Measurements from ENCODE around the gene SLC38A10.

SLC38A10 gene

DNA sequence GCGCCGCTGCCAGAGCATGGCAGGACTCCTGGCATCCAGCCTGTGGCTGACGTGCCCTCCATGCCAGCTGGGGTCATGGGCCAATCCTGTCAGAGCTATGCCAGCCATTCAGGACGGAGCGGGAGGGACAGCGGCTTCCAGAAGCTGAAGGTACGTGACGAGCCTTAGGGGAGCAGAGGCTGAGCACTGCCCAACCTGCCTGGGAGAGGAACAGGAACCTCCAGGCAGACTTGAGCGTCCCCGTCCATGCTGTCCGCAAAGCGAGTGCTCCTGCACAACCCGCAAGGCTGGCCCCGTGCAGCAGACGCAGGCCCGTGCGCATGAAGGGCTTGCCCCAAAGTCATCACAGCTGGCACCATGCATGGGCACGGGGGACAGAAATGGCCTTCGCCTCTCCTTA lies 34.5 kb downstream of the SLC38A10 start:
- peaks cover under 1% of the 10 kb centered on the region for H3K4me1 ChIP-seq (ENCODE audit: insufficient read depth, poor library complexity, severe bottlenecking)
- H3K27ac ChIP-seq (ENCODE audit: poor library complexity, severe bottlenecking) = no peak overlapping the region
- DNase-seq (ENCODE audit: low spot score) (no peak), ATAC-seq (ENCODE audit: low read depth) (no peak)
- TF ChIP-seq, protein P1, sequence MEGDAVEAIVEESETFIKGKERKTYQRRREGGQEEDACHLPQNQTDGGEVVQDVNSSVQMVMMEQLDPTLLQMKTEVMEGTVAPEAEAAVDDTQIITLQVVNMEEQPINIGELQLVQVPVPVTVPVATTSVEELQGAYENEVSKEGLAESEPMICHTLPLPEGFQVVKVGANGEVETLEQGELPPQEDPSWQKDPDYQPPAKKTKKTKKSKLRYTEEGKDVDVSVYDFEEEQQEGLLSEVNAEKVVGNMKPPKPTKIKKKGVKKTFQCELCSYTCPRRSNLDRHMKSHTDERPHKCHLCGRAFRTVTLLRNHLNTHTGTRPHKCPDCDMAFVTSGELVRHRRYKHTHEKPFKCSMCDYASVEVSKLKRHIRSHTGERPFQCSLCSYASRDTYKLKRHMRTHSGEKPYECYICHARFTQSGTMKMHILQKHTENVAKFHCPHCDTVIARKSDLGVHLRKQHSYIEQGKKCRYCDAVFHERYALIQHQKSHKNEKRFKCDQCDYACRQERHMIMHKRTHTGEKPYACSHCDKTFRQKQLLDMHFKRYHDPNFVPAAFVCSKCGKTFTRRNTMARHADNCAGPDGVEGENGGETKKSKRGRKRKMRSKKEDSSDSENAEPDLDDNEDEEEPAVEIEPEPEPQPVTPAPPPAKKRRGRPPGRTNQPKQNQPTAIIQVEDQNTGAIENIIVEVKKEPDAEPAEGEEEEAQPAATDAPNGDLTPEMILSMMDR (IDR thresholded peaks at IDR 0.05; ENCODE audit: poor library complexity, severe bottlenecking) = no peak
- no peaks in the 10 kb centered on the region for H3K9me3 ChIP-seq (ENCODE audit: severe bottlenecking)
- H3K36me3 ChIP-seq (ENCODE audit: low read depth) = peaks cover 35% of the 10 kb centered on the region
- H3K4me3 ChIP-seq (ENCODE audit: severe bottlenecking) = no peak overlapping the region
- H3K27me3 ChIP-seq (ENCODE audit: insufficient read depth, poor library complexity, severe bottlenecking) = no peaks in the 10 kb centered on the region

DNA sequence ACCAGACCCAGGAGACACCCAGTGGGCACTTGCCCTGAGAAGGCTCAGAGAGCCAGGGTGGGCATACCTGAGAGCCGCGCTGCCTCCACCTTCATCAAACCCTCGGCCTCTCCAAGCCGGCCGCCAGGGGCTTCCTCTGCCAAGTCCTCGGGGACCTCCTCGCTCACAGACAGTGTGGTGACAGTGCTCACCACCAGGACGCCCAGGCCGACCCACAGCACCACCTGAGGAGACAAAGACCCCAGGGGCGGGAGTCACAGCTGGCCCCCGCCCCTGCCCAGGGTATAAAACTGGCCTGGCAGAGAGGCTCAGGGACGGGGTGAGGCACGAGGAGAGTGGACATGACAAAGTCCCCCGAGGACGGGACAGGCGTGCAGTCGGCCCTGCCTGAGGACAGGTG lies 34.9 kb downstream of the SLC38A10 start:
- Histone ChIP-seq H3K4me3 (ENCODE audit: severe bottlenecking) (no peak overlapping the region), H3K4me1 (ENCODE audit: insufficient read depth, poor library complexity, severe bottlenecking) (peaks cover 6% of the 10 kb centered on the region), H3K9me3 (ENCODE audit: severe bottlenecking) (no peaks in the 10 kb centered on the region), H3K27ac (ENCODE audit: poor library complexity, severe bottlenecking) (no peak overlapping the region), H3K27me3 (ENCODE audit: insufficient read depth, poor library complexity, severe bottlenecking) (no peaks in the 10 kb centered on the region), H3K36me3 (ENCODE audit: low read depth) (peaks cover 30% of the 10 kb centered on the region)
- DNase-seq (ENCODE audit: low spot score) (no peak), ATAC-seq (ENCODE audit: low read depth) (no peak)
- TF ChIP-seq, protein P1 (IDR thresholded peaks at IDR 0.05; ENCODE audit: poor library complexity, severe bottlenecking) = no peak

- H3K9me3 ChIP-seq (ENCODE audit: severe bottlenecking) = no peaks in the 10 kb centered on the region
- H3K4me3 ChIP-seq (ENCODE audit: severe bottlenecking) = no peak overlapping the region
- H3K27ac ChIP-seq (ENCODE audit: poor library complexity, severe bottlenecking) = no peak overlapping the region
- no peaks in the 10 kb centered on the region for H3K27me3 ChIP-seq (ENCODE audit: insufficient read depth, poor library complexity, severe bottlenecking)
- no peak for DNase-seq (ENCODE audit: low spot score)
- no peak for ATAC-seq (ENCODE audit: low read depth)
- H3K36me3 ChIP-seq (ENCODE audit: low read depth) = peaks cover 22% of the 10 kb centered on the region
- TF ChIP-seq, protein P1 (IDR thresholded peaks at IDR 0.05; ENCODE audit: poor library complexity, severe bottlenecking) = no peak
- H3K4me1 ChIP-seq (ENCODE audit: insufficient read depth, poor library complexity, severe bottlenecking) = peaks cover 7% of the 10 kb centered on the region
Measured at GRCh38 chr17:81259058-81259605, 36.0 kb downstream of the SLC38A10 start.

- Histone ChIP-seq H3K36me3 (ENCODE audit: low read depth) (peaks cover 16% of the 10 kb centered on the region), H3K9me3 (ENCODE audit: severe bottlenecking) (no peaks in the 10 kb centered on the region), H3K4me3 (ENCODE audit: severe bottlenecking) (no peak overlapping the region), H3K27me3 (ENCODE audit: insufficient read depth, poor library complexity, severe bottlenecking) (no peaks in the 10 kb centered on the region), H3K27ac (ENCODE audit: poor library complexity, severe bottlenecking) (no peak overlapping the region), H3K4me1 (ENCODE audit: insufficient read depth, poor library complexity, severe bottlenecking) (peaks cover 7% of the 10 kb centered on the region)
- ATAC-seq (ENCODE audit: low read depth) = no peak
- TF ChIP-seq, protein P1 (IDR thresholded peaks at IDR 0.05; ENCODE audit: poor library complexity, severe bottlenecking) = no peak
- DNase-seq (ENCODE audit: low spot score) = no peak
Measured at GRCh38 chr17:81258292-81258691, 36.8 kb downstream of the SLC38A10 start.

GRCh38 chr17:81257533-81257932 lies 37.6 kb downstream of the SLC38A10 start:
- no peaks in the 10 kb centered on the region for H3K9me3 ChIP-seq (ENCODE audit: severe bottlenecking)
- H3K4me3 ChIP-seq (ENCODE audit: severe bottlenecking) = no peak overlapping the region
- peaks cover 18% of the 10 kb centered on the region for H3K36me3 ChIP-seq (ENCODE audit: low read depth)
- no peaks in the 10 kb centered on the region for H3K27me3 ChIP-seq (ENCODE audit: insufficient read depth, poor library complexity, severe bottlenecking)
- peaks cover 7% of the 10 kb centered on the region for H3K4me1 ChIP-seq (ENCODE audit: insufficient read depth, poor library complexity, severe bottlenecking)
- no peak for DNase-seq (ENCODE audit: low spot score)
- H3K27ac ChIP-seq (ENCODE audit: poor library complexity, severe bottlenecking) = no peak overlapping the region
- no peak for ATAC-seq (ENCODE audit: low read depth)
- TF ChIP-seq, protein P1 (IDR thresholded peaks at IDR 0.05; ENCODE audit: poor library complexity, severe bottlenecking) = no peak
